ENCODE data around the gene TSPAN13. TPM values are rescaled to one million over a fixed set of nuclear protein-coding genes. Genes with fewer than 3 reads are reported as not detected.

The TSPAN13 gene
- total RNA-seq, result under 1 TPM; 0.31 to 0.50 TPM

DNA sequence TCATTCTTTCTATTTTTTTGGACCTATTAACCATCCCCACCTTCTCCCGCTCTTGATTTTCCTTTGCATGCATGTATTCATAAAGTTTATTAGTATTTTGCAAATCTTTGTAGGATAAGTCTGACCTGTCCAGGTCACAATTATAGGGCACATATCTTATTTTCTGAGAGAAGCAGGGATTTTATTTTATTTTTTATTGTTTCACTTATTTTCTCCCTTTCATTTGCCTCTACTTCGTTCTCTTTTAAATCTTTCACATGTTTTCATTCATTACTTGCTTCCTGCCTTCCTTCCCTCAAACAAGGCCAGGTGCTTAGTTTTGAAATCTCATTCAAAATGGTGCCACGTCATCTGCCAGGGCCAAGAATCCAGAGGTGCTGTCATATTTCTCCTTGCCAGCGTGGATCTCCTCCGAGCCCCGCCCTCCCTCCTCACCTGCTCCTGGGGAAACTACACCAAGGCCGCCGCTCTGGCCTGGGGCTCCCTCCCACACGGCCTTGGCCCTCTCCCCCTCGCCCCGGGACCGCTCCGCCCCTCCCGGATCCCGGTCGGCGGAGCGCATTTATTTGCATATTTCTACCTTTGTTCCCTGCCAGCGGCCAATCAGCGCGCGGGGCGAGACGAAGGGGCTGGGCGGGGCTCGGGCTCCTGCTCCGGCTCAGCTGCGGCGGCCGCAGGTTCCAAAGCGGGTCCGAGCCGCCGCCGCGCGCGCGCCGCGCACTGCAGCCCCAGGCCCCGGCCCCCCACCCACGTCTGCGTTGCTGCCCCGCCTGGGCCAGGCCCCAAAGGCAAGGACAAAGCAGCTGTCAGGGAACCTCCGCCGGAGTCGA, at the start of gene TSPAN13:
Gene TSPAN13 (plus strand): TSS at position 654 of the 830 bp plus-strand sequence. CDS start 213 bp downstream, outside the sequence.
- Mint-ChIP-seq H3K9me3 (no peaks in the 10 kb centered on the region), H3K4me3 (peak within 1 kb of the TSS; percentile 72), H3K4me1 (peaks cover 13% of the 10 kb centered on the region), H3K27ac (peak within 1 kb of the TSS; percentile 19), H3K27me3 (peaks cover 37% of the 10 kb centered on the region), H3K36me3 (ENCODE audit: low read depth) (peaks cover 2% of the 10 kb centered on the region)
- ChIA-PET CTCF (interaction anchor here (0.9 to 1.5 kb wide), 2 partner anchors 18 to 143 kb away, joined by 3 to 5 read pairs; no protein-coding TSS in a partner anchor), POLR2A (no interaction called here)
- peak; percentile 79 for DNase-seq

DNA sequence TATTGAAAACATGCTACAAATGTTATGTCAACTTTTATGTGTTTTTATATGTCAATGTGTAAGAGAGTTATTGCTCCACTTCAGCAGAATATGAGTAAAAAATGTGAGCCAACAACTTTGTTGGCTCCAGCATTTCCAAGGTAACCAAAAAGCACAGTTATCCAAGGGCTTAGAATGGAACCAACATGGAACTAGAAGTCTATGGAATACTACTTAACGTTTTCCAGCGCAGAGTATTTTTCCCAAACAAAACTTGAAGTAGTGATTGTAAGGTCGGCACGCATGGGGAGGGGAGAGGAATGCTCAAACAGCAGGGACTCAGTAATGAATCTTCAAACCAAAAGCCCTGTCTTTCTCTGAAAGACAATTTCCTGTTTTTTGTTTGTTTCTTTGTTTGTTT, 45.0 kb upstream of the TSPAN13 start:
- Mint-ChIP-seq H3K27ac (no peak overlapping the region), H3K4me1 (no peaks in the 10 kb centered on the region), H3K36me3 (ENCODE audit: low read depth) (peaks cover 44% of the 10 kb centered on the region), H3K27me3 (no peaks in the 10 kb centered on the region), H3K9me3 (no peaks in the 10 kb centered on the region), H3K4me3 (no peak overlapping the region)
- DNase-seq, result no peak
- CTCF ChIA-PET, result no interaction called here
- POLR2A ChIA-PET, result no interaction called here

DNA sequence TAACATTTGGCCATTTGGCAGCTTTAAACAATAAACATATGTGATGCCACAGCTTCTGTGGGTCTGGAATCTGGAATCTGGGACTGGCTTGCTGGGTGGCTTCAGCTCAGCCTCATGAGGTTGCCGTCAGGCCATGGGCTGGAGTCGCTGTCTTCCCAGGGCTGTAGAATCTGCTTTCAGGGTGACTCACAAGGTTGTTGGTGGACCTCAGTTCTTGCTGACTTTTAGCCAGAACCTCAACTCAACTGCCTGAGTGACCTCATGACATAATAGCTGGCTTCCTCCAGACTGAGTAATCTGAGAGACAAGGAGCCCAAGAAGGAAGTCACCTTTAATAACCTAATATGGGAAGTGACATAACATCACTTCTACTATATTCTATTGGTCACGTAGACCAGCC, 44.6 kb upstream of the TSPAN13 start:
- POLR2A ChIA-PET, result no interaction called here
- Mint-ChIP-seq H3K4me3 (no peak overlapping the region), H3K4me1 (no peaks in the 10 kb centered on the region), H3K36me3 (ENCODE audit: low read depth) (peaks cover 42% of the 10 kb centered on the region), H3K27me3 (no peaks in the 10 kb centered on the region), H3K27ac (no peak overlapping the region), H3K9me3 (no peaks in the 10 kb centered on the region)
- CTCF ChIA-PET, result interaction anchor here (1.0 kb wide), 2 partner anchors 14 to 21 kb away, joined by 3 to 5 read pairs; no protein-coding TSS in a partner anchor
- DNase-seq, result no peak

DNA sequence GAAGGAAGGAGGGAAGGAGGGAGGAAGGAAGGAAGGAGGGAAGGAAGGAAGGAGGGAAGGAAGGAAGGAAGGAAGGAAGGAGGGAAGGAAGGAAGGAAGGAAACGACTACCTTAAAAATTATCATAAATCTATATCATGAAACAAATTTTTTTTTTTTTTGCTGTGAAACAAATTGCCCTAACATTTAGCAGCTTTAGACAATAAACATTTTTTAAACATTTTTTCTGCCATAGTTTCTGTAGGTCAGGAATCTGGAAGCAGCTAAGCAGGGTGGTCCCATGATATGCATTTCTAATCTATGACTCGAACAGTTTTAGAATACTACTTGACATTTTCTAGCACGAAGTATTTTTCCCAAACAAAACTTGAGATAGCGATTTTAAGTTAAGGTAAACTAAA, 42.9 kb upstream of the TSPAN13 start:
- H3K4me1 Mint-ChIP-seq, result no peaks in the 10 kb centered on the region
- no peaks in the 10 kb centered on the region for H3K9me3 Mint-ChIP-seq
- peaks cover 31% of the 10 kb centered on the region for H3K36me3 Mint-ChIP-seq (ENCODE audit: low read depth)
- ChIA-PET POLR2A (no interaction called here), CTCF (no interaction called here)
- DNase-seq, result no peak
- H3K27ac Mint-ChIP-seq, result no peak overlapping the region
- no peaks in the 10 kb centered on the region for H3K27me3 Mint-ChIP-seq
- no peak overlapping the region for H3K4me3 Mint-ChIP-seq

DNA sequence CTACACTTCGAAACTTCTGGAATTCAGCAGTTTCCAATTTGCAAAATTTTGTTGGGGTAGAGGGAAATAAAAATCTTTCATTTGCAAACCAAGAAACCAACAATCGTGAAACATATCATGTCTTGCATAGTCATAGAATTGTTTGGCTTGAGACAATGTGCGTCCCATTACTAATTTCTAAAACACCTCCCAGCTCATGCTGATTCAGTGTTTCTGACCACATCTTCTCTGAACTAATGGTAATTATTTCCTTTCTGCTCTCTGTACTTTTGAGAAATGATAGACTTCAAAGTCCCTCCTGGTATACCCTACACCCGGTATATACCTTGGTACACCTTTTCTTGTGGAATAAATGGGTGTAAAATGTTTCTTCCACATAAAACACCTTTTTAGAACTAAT, 41.8 kb upstream of the TSPAN13 start:
- H3K4me1 Mint-ChIP-seq, result no peaks in the 10 kb centered on the region
- no peaks in the 10 kb centered on the region for H3K27me3 Mint-ChIP-seq
- POLR2A ChIA-PET, result no interaction called here
- H3K27ac Mint-ChIP-seq, result no peak overlapping the region
- no peak overlapping the region for H3K4me3 Mint-ChIP-seq
- CTCF ChIA-PET, result interaction anchor here (0.6 kb wide), 1 partner anchor 18 kb away, joined by 3 read pairs; no protein-coding TSS in a partner anchor
- H3K36me3 Mint-ChIP-seq (ENCODE audit: low read depth), result peaks cover 24% of the 10 kb centered on the region
- DNase-seq, result no peak
- H3K9me3 Mint-ChIP-seq, result no peaks in the 10 kb centered on the region

DNA sequence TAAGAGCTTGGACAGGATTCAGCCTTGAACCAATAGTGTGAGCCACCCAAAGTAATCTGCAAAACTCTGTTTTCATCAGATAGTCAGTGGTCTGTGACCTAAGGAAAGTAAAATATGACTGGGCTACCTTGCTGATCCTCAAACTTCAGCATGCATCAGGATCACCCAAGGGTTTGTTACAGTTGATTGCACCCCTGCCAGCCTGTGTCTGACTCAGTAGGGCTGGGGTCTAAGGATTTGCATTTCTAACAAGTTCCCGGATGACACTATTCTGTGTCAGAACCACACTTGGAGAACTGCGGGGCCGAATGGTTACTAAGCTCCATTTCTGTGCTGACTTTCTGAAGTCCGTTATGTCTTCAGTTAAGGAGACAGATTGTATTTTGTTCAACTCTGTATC, 40.6 kb upstream of the TSPAN13 start:
- ChIA-PET CTCF (no interaction called here), POLR2A (no interaction called here)
- no peak overlapping the region for H3K27ac Mint-ChIP-seq
- peaks cover 20% of the 10 kb centered on the region for H3K36me3 Mint-ChIP-seq (ENCODE audit: low read depth)
- H3K4me1 Mint-ChIP-seq, result no peaks in the 10 kb centered on the region
- no peaks in the 10 kb centered on the region for H3K27me3 Mint-ChIP-seq
- no peak for DNase-seq
- no peaks in the 10 kb centered on the region for H3K9me3 Mint-ChIP-seq
- H3K4me3 Mint-ChIP-seq, result no peak overlapping the region

DNA sequence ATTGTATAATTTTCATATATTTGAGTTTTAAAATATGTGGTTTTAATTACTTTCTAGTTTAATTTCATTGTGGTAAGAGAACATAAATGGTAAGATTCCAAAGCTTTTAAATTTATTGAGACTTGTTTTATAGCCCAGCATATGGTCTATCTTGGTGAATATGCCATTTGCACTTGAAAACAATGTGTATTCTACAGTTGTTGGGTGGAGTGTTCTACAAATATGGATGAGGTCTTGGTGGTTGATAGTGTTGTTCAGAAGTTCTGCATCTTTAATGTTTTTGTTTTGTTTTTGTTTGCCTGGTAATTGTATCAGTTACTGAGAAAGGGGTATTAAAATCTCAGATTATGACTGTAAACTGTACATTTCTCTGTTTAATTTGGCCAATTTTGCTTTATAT, 37.6 kb upstream of the TSPAN13 start:
- H3K36me3 Mint-ChIP-seq (ENCODE audit: low read depth), result peaks cover 12% of the 10 kb centered on the region
- DNase-seq, result no peak
- H3K27ac Mint-ChIP-seq, result no peak overlapping the region
- ChIA-PET CTCF (interaction anchor here (1.1 kb wide), 1 partner anchor 13 kb away, joined by 4 read pairs; no protein-coding TSS in a partner anchor), POLR2A (no interaction called here)
- no peaks in the 10 kb centered on the region for H3K4me1 Mint-ChIP-seq
- no peaks in the 10 kb centered on the region for H3K9me3 Mint-ChIP-seq
- no peak overlapping the region for H3K4me3 Mint-ChIP-seq
- H3K27me3 Mint-ChIP-seq, result no peaks in the 10 kb centered on the region

DNA sequence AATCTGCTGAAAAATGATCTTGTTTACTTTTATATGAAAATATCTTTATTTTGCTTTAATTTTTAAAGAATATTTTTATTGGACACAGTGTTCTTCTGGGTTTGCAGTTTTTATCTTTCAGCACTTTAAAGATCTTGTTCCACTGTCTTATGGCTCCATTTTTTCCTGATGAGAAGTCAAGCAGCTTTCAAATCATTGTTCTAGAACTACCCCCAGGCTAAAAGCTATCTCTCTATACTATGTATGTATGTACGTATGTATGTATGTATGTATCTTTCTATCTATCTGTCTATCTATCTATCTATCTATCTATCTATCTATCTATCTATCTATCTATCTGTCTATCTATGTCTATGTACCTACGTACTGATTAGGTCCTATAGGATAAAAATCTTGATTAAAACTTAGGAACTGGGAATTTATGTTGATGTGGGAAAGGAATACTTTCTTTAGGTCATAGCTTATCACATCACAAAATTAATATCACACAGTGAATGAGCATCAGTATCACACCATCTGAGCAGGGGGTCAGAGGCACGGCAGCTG, 35.4 kb upstream of the TSPAN13 start:
- no peak overlapping the region for H3K4me3 Mint-ChIP-seq
- no peaks in the 10 kb centered on the region for H3K9me3 Mint-ChIP-seq
- ChIA-PET CTCF (no interaction called here), POLR2A (no interaction called here)
- DNase-seq, result no peak
- H3K27ac Mint-ChIP-seq, result no peak overlapping the region
- peaks cover 3% of the 10 kb centered on the region for H3K36me3 Mint-ChIP-seq (ENCODE audit: low read depth)
- H3K4me1 Mint-ChIP-seq, result no peaks in the 10 kb centered on the region
- H3K27me3 Mint-ChIP-seq, result no peaks in the 10 kb centered on the region

DNA sequence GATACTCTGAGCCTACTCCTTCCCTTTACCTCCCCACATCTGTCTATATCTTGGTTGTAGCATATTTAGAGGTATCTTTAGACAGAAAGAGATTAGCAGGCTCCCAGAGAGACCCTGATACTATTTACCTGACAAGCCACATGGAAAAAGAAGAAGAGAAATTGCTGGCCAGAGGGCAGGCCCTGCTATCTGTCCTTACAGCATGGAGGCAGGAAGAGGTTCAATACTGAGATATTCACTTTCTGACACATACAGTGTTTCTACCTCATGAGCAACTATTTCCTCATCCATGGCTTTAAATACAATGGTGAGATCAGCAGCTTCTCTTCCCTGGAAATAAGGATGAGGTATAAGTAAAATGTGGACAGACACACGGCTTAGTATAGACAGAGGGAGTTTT, 33.9 kb upstream of the TSPAN13 start:
- CTCF ChIA-PET, result no interaction called here
- no peaks in the 10 kb centered on the region for H3K4me1 Mint-ChIP-seq
- POLR2A ChIA-PET, result no interaction called here
- no peaks in the 10 kb centered on the region for H3K9me3 Mint-ChIP-seq
- no peak overlapping the region for H3K4me3 Mint-ChIP-seq
- H3K27me3 Mint-ChIP-seq, result no peaks in the 10 kb centered on the region
- DNase-seq, result no peak
- no peak overlapping the region for H3K27ac Mint-ChIP-seq
- peaks cover 2% of the 10 kb centered on the region for H3K36me3 Mint-ChIP-seq (ENCODE audit: low read depth)

DNA sequence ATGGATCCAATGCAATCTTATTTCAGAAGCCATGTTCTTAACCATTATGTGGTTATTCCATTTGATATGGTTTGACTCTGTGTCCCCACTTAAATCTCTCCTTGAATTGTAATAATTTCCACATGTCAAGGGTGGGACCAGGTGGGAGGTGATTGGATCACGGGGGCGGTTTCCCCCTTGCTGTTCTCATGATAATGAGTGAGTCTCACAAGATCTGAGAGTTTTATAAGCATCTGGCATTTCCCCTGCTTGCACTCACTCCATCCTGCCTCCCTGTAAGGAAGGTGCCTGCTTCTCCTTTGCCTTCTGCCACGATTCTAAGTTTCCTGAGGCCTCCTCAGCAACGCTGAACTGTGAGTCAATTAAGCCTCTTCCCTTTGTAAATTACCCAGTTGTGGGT, 32.0 kb upstream of the TSPAN13 start:
- ChIA-PET CTCF (no interaction called here), POLR2A (no interaction called here)
- Mint-ChIP-seq H3K36me3 (ENCODE audit: low read depth) (no peaks in the 10 kb centered on the region), H3K27me3 (no peaks in the 10 kb centered on the region), H3K27ac (no peak overlapping the region), H3K4me1 (no peaks in the 10 kb centered on the region), H3K9me3 (no peaks in the 10 kb centered on the region), H3K4me3 (no peak overlapping the region)
- no peak for DNase-seq

DNA sequence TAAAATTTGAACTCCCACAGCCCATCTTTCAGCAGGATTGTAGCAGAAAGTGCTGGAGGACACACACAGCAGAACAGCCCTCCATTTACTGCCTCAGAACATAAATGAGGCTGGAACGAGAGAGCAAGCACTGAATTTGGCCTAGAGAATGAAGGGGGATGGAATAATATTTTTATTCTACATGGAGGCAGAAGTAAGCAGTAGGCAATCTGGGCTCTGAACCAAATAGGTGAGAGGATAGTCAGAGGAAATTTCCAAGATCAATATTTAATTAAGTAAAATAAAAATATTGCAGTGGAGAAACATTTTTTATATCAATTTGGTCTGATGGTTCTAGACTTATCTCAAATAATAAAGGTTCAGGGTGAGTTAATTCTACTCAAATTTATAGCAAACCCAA, 29.2 kb upstream of the TSPAN13 start:
- no peak for DNase-seq
- Mint-ChIP-seq H3K27ac (no peak overlapping the region), H3K27me3 (no peaks in the 10 kb centered on the region), H3K4me3 (no peak overlapping the region), H3K4me1 (no peaks in the 10 kb centered on the region), H3K36me3 (ENCODE audit: low read depth) (no peaks in the 10 kb centered on the region), H3K9me3 (no peaks in the 10 kb centered on the region)
- POLR2A ChIA-PET, result no interaction called here
- CTCF ChIA-PET, result interaction anchor here (0.6 kb wide), 1 partner anchor 321 kb away, joined by 4 read pairs; no protein-coding TSS in a partner anchor

DNA sequence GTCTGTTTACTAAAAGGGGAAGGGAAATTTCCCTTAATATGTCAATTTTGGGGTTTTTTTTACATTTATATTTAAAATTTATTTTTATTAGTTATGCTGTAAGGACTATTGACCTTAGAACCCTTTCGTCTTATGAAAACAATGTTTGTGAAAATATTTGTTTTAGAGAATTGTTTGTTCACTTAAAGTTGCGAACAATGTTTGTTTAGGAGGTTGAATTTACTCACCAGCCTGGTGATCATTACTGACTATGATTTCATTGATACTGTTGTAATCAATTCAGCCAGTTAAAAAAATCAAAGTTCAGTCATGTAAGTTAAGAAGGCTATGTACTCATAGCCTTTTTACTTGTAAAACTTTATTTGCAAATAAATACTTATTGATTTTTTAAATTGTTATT, 27.4 kb upstream of the TSPAN13 start:
- POLR2A ChIA-PET, result no interaction called here
- H3K4me1 Mint-ChIP-seq, result no peaks in the 10 kb centered on the region

DNA sequence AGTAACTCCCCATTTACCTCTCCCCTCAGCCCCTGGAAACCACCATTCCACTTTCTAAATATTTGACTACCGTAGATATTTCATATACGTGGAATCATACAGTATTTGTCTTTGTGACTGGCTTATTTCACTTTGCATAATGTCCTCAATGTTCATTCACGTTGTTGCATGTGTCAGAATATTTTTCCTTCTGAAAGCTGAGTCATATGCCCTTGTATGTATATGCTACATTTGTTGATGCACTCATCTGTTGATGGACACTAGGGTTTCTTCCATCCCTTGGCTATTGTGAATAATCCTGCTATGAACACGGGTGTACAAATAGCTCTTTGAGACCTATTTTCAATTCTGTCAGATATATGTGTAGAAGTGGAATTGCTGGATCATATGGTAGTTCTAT, 25.8 kb upstream of the TSPAN13 start:
- no peaks in the 10 kb centered on the region for H3K36me3 Mint-ChIP-seq (ENCODE audit: low read depth)
- H3K27me3 Mint-ChIP-seq, result no peaks in the 10 kb centered on the region
- H3K27ac Mint-ChIP-seq, result no peak overlapping the region
- H3K4me1 Mint-ChIP-seq, result no peaks in the 10 kb centered on the region
- POLR2A ChIA-PET, result no interaction called here
- H3K9me3 Mint-ChIP-seq, result no peaks in the 10 kb centered on the region
- CTCF ChIA-PET, result interaction anchor here (0.9 kb wide), 1 partner anchor 15 kb away, joined by 3 read pairs; no protein-coding TSS in a partner anchor
- no peak overlapping the region for H3K4me3 Mint-ChIP-seq
- no peak for DNase-seq

More for the DNA sequence above, 27.4 kb upstream of the TSPAN13 start:
- Mint-ChIP-seq H3K27me3 (no peaks in the 10 kb centered on the region), H3K4me3 (no peak overlapping the region), H3K36me3 (ENCODE audit: low read depth) (no peaks in the 10 kb centered on the region), H3K27ac (no peak overlapping the region), H3K9me3 (no peaks in the 10 kb centered on the region)
- CTCF ChIA-PET, result no interaction called here
- no peak for DNase-seq

Measured in activated CD4-positive, alpha-beta T cell treated with anti-CD3 and anti-CD28 coated beads, Interleukin-2, amount 10 ng/mL, durations not matched to agents 7 days and 5 days (primary cell).